Transverse colon (tissue), 4 donors: ENCODE data around the gene SPARC.

Source experiments
- CTCF ChIP-seq, 5 experiments: fragments of 200-600 bp in 3 of 5; fragments of 450-650 bp in 2 of 5; sonication (generic) in 3 of 5; IDR thresholded peaks; 1 replicate in 2 of 5; 2 replicates in 3 of 5; pipeline ENCODE4 v1.5.1; 2016 to 2017; ENCODE audit warnings: antibody characterized with exemption in 5 of 5, inconsistent platforms in 3 of 5, mild to moderate bottlenecking in 2 of 5, moderate library complexity in 1 of 5
- EP300 ChIP-seq: sonication (generic); formaldehyde crosslinking; IDR thresholded peaks from one replicate; pipeline ENCODE4 v1.6.1; 2017; ENCODE audit warnings: antibody characterized with exemption, low read depth
- POLR2A ChIP-seq: fragments of 450-650 bp; IDR thresholded peaks from one replicate; pipeline ENCODE4 v1.6.1; 2016; ENCODE audit warnings: antibody characterized with exemption, mild to moderate bottlenecking, moderate library complexity
- POLR2AphosphoS5 ChIP-seq, 3 donors: sonication (generic); formaldehyde crosslinking; IDR thresholded peaks; one replicate each; pipeline ENCODE4 v1.6.1; 2016; ENCODE audit warnings: antibody characterized with exemption in 3 of 3

GRCh38 chr5:151617841-151618710 is 68.6 kb downstream of the SPARC start:
- no peak for TF ChIP-seq POLR2A
- TF ChIP-seq EP300: no peak
- no peak for TF ChIP-seq CTCF (IDR thresholded peaks at IDR 0.05)
- TF ChIP-seq POLR2AphosphoS5 (IDR thresholded peaks at IDR 0.05): no peak
